Activated T-cell treated with anti-CD3 and anti-CD28 coated beads, Interleukin-2, amount 50 U/mL, for 24 hours (primary cell): ENCODE results near the gene CRABP1.

ENCODE experiments used
- DNase-seq: peaks from one replicate; pipeline ENCODE4 v3.0.0-alpha.2; 2020
- H3K27ac Mint-ChIP-seq: 2 replicates; pipeline ENCODE4 v1.8.0; 2020; ENCODE audit warnings: mild to moderate bottlenecking, mixed read lengths
- H3K27me3 Mint-ChIP-seq: 2 replicates; pipeline ENCODE4 v1.8.0; 2020; ENCODE audit warnings: mixed read lengths
- H3K36me3 Mint-ChIP-seq: 2 replicates; pipeline ENCODE4 v1.8.0; 2020; ENCODE audit warnings: low read depth, mixed read lengths
- H3K4me1 Mint-ChIP-seq: 2 replicates; pipeline ENCODE4 v1.8.0; 2020; ENCODE audit warnings: low read depth, mixed read lengths
- H3K4me3 Mint-ChIP-seq: 2 replicates; pipeline ENCODE4 v1.8.0; 2020; ENCODE audit warnings: mild to moderate bottlenecking, moderate library complexity, mixed read lengths
- H3K9me3 Mint-ChIP-seq: 2 replicates; pipeline ENCODE4 v1.8.0; 2020; ENCODE audit warnings: mixed read lengths

Gene CRABP1

GRCh38 chr15:78391781-78392180 is 51.6 kb downstream of the CRABP1 start:
- Mint-ChIP-seq H3K4me3 (no peak overlapping the region), H3K27me3 (peaks cover 10% of the 10 kb centered on the region), H3K9me3 (no peaks in the 10 kb centered on the region), H3K36me3 (no peaks in the 10 kb centered on the region), H3K27ac (no peak overlapping the region), H3K4me1 (no peaks in the 10 kb centered on the region)
- no peak for DNase-seq

GRCh38 chr15:78392430-78392829 is 52.3 kb downstream of the CRABP1 start:
- H3K27ac Mint-ChIP-seq: no peak overlapping the region
- peaks cover 8% of the 10 kb centered on the region for H3K27me3 Mint-ChIP-seq
- H3K36me3 Mint-ChIP-seq: no peaks in the 10 kb centered on the region
- H3K9me3 Mint-ChIP-seq: no peaks in the 10 kb centered on the region
- no peak for DNase-seq
- H3K4me1 Mint-ChIP-seq: no peaks in the 10 kb centered on the region
- H3K4me3 Mint-ChIP-seq: no peak overlapping the region

GRCh38 chr15:78393137-78393536 is 53.0 kb downstream of the CRABP1 start:
- H3K4me1 Mint-ChIP-seq: no peaks in the 10 kb centered on the region
- no peak overlapping the region for H3K27ac Mint-ChIP-seq
- H3K4me3 Mint-ChIP-seq: no peak overlapping the region
- H3K36me3 Mint-ChIP-seq: no peaks in the 10 kb centered on the region
- peaks cover 5% of the 10 kb centered on the region for H3K27me3 Mint-ChIP-seq
- DNase-seq: no peak
- no peaks in the 10 kb centered on the region for H3K9me3 Mint-ChIP-seq

- Mint-ChIP-seq H3K4me1 (no peaks in the 10 kb centered on the region), H3K27me3 (peaks cover 3% of the 10 kb centered on the region), H3K36me3 (no peaks in the 10 kb centered on the region), H3K9me3 (no peaks in the 10 kb centered on the region), H3K4me3 (no peak overlapping the region), H3K27ac (no peak overlapping the region)
- DNase-seq: no peak
Observed at GRCh38 chr15:78394026-78394425, 53.9 kb downstream of the CRABP1 start.

GRCh38 chr15:78394981-78395616 is 54.9 kb downstream of the CRABP1 start:
- DNase-seq: no peak
- no peaks in the 10 kb centered on the region for H3K9me3 Mint-ChIP-seq
- H3K27me3 Mint-ChIP-seq: peaks cover 2% of the 10 kb centered on the region
- no peaks in the 10 kb centered on the region for H3K36me3 Mint-ChIP-seq
- H3K4me3 Mint-ChIP-seq: no peak overlapping the region
- H3K4me1 Mint-ChIP-seq: no peaks in the 10 kb centered on the region
- H3K27ac Mint-ChIP-seq: no peak overlapping the region

- no peak overlapping the region for H3K4me3 Mint-ChIP-seq
- DNase-seq: no peak
- no peaks in the 10 kb centered on the region for H3K27me3 Mint-ChIP-seq
- no peaks in the 10 kb centered on the region for H3K36me3 Mint-ChIP-seq
- H3K4me1 Mint-ChIP-seq: no peaks in the 10 kb centered on the region
- no peaks in the 10 kb centered on the region for H3K9me3 Mint-ChIP-seq
- H3K27ac Mint-ChIP-seq: no peak overlapping the region
Observed at GRCh38 chr15:78396186-78396814, 56.1 kb downstream of the CRABP1 start.

- H3K36me3 Mint-ChIP-seq: no peaks in the 10 kb centered on the region
- H3K4me3 Mint-ChIP-seq: no peak overlapping the region
- no peaks in the 10 kb centered on the region for H3K4me1 Mint-ChIP-seq
- DNase-seq: no peak
- no peak overlapping the region for H3K27ac Mint-ChIP-seq
- H3K27me3 Mint-ChIP-seq: no peaks in the 10 kb centered on the region
- no peaks in the 10 kb centered on the region for H3K9me3 Mint-ChIP-seq
Observed at GRCh38 chr15:78396976-78397375, 56.8 kb downstream of the CRABP1 start.

GRCh38 chr15:78397382-78397781 is 57.2 kb downstream of the CRABP1 start:
- Mint-ChIP-seq H3K27me3 (no peaks in the 10 kb centered on the region), H3K9me3 (no peaks in the 10 kb centered on the region), H3K4me1 (no peaks in the 10 kb centered on the region), H3K27ac (no peak overlapping the region), H3K36me3 (no peaks in the 10 kb centered on the region), H3K4me3 (no peak overlapping the region)
- no peak for DNase-seq
